Measurements from ENCODE around the gene NR2E1. TPM values are rescaled to one million over a fixed set of nuclear protein-coding genes. Genes with fewer than 3 reads are reported as not detected.

The NR2E1 gene
- total RNA-seq, 1 donor from 2014 or later, result not detected

DNA sequence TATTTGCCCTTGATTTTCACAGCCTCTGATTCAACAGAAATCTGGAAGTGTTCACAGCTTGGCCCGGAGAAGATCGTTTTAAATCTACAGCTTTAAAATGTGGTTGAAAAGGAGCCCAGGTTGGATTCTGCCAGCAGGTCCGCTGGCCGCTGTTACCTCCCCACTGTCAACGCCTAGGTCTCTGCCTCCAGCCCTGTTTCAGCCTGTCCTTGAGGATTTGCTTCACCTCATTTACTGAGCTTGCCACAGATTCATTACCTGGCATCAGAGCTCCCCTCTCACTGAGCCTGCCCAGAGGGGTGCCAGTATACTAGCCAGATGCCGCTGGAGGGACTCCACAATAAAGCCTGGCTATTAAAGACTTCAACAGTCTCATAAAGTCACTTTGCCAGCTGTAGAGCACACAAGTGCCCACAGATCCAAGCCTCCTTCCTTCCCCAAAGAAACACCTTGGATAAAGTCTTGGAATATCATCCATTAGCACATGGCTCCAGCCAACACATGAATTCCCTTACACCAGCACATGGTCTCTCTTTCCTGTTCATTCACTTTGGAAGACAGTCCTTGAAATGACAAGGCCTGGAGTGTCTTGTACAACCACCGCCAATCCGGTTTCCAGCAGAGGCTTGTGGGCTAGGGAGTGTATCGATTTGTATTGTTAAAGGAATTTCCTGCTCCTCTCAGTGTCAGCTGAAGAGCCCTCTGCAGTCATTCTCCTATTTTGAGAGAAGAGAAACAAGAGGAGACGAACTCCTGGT, 9.5 kb upstream of the NR2E1 start:
- no peak for DNase-seq (ENCODE audit: extremely low spot score in 2 of 2)
- Histone ChIP-seq H3K4me3 (no peak overlapping the region), H3K9me3 (no peaks in the 10 kb centered on the region), H3K27me3 (peaks cover 4% of the 10 kb centered on the region), H3K36me3 (no peaks in the 10 kb centered on the region), H3K27ac (no peak overlapping the region), H3K4me1 (peaks cover 14% of the 10 kb centered on the region)
- TF ChIP-seq POLR2AphosphoS5 (IDR thresholded peaks at IDR 0.05; ENCODE audit: insufficient read depth in 1 of 2, low read depth in 1 of 2) (no peak), POLR2A (IDR thresholded peaks at IDR 0.05) (no peak)
- TF ChIP-seq, protein P1, sequence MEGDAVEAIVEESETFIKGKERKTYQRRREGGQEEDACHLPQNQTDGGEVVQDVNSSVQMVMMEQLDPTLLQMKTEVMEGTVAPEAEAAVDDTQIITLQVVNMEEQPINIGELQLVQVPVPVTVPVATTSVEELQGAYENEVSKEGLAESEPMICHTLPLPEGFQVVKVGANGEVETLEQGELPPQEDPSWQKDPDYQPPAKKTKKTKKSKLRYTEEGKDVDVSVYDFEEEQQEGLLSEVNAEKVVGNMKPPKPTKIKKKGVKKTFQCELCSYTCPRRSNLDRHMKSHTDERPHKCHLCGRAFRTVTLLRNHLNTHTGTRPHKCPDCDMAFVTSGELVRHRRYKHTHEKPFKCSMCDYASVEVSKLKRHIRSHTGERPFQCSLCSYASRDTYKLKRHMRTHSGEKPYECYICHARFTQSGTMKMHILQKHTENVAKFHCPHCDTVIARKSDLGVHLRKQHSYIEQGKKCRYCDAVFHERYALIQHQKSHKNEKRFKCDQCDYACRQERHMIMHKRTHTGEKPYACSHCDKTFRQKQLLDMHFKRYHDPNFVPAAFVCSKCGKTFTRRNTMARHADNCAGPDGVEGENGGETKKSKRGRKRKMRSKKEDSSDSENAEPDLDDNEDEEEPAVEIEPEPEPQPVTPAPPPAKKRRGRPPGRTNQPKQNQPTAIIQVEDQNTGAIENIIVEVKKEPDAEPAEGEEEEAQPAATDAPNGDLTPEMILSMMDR (IDR thresholded peaks at IDR 0.05), result no peak
- intact Hi-C loops (cut with DNase I), result no loop called here

DNA sequence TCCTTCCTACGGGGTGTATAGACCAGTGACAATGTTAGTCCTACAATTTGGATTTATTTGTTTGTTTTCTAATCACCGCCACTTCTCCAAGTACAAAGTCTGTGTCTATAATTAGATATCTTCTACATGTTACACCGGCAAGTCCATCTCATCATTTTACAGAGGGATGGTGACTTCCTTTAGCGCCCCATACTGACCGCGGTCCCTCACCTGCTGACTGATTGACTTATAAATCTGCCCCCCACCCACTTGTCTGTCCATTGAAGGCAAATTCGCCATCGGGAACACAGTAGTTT, 8.9 kb upstream of the NR2E1 start:
- peak overlapping the region in 1 of 2 donors; percentile 18 for H3K4me3 ChIP-seq

DNA sequence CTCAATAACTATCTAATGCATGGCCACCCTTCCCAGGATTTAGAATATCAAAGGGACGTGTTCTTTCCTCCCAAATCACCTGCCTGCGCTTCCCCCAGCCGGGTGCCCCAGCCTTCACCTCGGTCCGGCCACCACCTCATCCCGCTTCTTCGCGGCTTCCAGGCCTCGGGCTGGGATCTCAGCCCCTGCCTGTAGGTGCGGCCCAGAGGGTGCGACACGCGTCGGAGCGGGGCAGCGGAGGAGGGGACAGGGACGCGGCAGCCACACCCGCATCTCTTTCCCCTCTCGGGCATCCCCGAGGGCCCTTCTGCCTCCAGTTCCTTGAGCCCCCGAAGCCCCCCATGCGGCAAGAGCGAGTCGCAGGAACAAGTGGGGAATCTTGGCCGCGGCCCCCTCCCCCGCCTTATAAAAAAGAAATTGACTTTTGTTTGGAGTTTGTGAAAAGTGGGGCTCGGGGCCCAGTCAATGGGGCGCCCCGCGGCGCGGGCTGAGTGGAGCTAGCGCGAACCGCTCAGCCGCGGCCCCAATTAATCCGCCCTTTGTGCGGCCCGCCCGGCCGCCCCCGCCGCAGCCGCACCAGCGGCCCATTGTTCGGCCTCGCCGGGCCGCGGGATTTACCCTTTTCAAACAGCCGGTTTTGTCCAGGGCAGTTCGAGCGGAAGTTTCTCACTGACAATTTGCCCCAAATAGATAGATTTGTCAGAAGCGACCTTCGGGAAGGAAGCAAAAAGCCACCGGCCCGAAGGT, 8.4 kb upstream of the NR2E1 start:
- TF ChIP-seq POLR2AphosphoS5 (IDR thresholded peaks at IDR 0.05; ENCODE audit: insufficient read depth in 1 of 2, low read depth in 1 of 2) (no peak), POLR2A (IDR thresholded peaks at IDR 0.05) (no peak)
- TF ChIP-seq, protein P1 (IDR thresholded peaks at IDR 0.05), result no peak
- Histone ChIP-seq H3K27me3 (peaks cover 4% of the 10 kb centered on the region), H3K4me3 (peak overlapping the region; percentile 13 to 18)

More for the DNA sequence above, 8.9 kb upstream of the NR2E1 start:
- intact Hi-C loops (cut with DNase I), result no loop called here
- H3K4me1 ChIP-seq, result peaks cover 14% of the 10 kb centered on the region
- TF ChIP-seq POLR2AphosphoS5 (IDR thresholded peaks at IDR 0.05; ENCODE audit: insufficient read depth in 1 of 2, low read depth in 1 of 2) (no peak), POLR2A (IDR thresholded peaks at IDR 0.05) (no peak)
- TF ChIP-seq, protein P1 (IDR thresholded peaks at IDR 0.05), result no peak
- H3K27ac ChIP-seq, result no peak overlapping the region
- no peaks in the 10 kb centered on the region for H3K9me3 ChIP-seq
- H3K36me3 ChIP-seq, result no peaks in the 10 kb centered on the region
- no peak for DNase-seq (ENCODE audit: extremely low spot score in 2 of 2)
- H3K27me3 ChIP-seq, result peaks cover 4% of the 10 kb centered on the region

DNA sequence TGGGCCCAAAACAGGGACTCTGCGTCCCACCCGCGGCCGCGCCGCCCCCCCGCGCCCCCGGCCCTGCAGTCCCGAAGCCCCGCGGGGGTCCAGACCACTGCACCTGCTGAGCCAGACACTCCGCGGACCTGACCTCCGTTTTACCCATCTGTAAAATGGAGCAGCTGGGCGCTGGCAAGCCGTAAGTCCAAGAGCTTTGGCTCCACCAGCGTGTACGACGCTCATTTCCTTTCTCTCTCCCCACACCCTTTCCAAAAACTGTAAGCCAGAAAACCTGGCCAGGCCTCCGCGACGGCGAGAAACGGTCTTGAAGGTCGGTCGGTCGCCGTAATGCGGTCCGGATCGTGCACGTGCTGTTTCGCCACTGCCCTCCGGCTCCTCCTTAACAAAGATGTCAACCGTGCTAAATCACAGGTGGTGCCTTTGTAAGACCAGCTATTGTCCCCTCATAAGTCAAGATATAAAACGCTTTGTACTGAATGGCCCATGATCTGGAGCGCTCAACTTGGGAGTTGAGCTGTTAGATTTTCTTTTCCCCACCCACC, 7.8 kb upstream of the NR2E1 start:
- H3K4me3 ChIP-seq, result peak overlapping the region; percentile 13 to 18

More for the DNA sequence above, 8.4 kb upstream of the NR2E1 start:
- Histone ChIP-seq H3K4me1 (peaks cover 14% of the 10 kb centered on the region), H3K9me3 (no peaks in the 10 kb centered on the region), H3K27ac (no peak overlapping the region), H3K36me3 (no peaks in the 10 kb centered on the region)
- intact Hi-C loops (cut with DNase I), result no loop called here
- DNase-seq (ENCODE audit: extremely low spot score in 2 of 2), result no peak

More for the DNA sequence above, 7.8 kb upstream of the NR2E1 start:
- intact Hi-C loops (cut with DNase I), result no loop called here
- DNase-seq (ENCODE audit: extremely low spot score in 2 of 2), result no peak
- Histone ChIP-seq H3K36me3 (no peaks in the 10 kb centered on the region), H3K27me3 (peaks cover 8% of the 10 kb centered on the region), H3K9me3 (no peaks in the 10 kb centered on the region), H3K27ac (no peak overlapping the region), H3K4me1 (peaks cover 14% of the 10 kb centered on the region)
- no peak for TF ChIP-seq POLR2A (IDR thresholded peaks at IDR 0.05)
- no peak for TF ChIP-seq POLR2AphosphoS5 (IDR thresholded peaks at IDR 0.05; ENCODE audit: insufficient read depth in 1 of 2, low read depth in 1 of 2)
- TF ChIP-seq, protein P1 (IDR thresholded peaks at IDR 0.05), result no peak
